Measurements from ENCODE around the gene CTRB1.

CTRB1 gene

DNA sequence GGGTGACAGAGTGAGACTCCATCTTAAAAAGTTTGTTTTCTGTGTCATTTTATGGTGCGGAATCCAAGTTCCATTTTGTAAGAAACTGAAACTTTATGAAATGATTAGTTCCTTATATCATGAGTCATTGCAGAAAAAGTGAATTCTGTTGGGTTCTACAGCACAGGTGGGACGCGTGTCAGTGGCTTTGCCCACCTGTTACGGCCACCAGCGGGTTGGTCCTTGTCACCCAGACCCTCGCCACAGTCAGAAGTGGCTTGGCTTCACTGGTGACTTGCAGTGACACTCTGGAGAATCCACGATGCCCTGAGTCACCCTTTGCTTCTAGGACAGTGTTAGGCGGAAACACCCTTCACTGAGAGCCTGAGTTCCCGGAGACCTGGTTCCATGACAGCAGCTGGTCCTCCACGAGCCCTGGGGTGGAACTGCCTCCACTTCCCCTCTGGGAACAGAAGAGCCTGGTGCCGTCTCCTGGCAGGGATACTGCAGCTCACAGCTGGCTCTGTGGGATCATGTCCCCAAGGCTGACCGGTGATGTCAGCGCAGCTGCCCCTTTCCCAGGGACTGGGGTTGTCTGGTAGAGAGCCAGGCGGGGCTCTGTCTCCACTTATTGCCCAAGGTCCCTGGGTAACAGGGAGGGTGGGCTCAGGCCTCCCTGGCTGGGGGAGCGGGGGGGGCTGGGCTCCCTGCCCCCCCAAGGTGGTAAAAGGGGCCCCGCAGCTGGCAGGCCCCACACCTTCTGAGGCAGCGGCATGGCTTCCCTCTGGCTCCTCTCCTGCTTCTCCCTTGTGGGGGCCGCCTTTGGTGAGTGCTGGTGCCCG is at the start of gene CTRB1:
Gene CTRB1 (plus strand): TSS at position 733 of the 821 bp plus-strand sequence. CDS start 20 bp downstream, at position 753.
- no peak for DNase-seq (ENCODE audit: low read depth)

DNA sequence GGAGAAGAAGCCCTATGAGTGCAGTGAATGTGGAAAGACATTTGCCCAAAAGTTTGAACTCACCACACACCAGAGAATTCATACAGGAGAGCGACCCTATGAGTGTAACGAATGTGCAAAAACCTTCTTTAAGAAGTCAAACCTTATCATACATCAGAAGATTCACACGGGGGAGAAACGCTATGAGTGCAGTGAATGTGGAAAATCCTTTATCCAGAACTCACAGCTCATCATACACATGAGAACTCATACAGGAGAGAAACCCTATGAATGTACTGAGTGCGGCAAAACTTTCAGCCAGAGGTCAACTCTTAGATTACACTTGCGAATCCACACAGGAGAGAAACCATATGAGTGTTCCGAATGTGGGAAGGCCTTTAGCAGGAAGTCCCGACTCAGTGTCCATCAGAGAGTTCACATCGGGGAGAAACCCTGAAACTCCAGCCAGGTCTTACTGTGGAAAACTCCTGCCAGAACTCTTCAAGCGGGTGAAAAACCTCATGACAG is 48.8 kb upstream of the CTRB1 start:
- DNase-seq (ENCODE audit: low read depth) = no peak

DNA sequence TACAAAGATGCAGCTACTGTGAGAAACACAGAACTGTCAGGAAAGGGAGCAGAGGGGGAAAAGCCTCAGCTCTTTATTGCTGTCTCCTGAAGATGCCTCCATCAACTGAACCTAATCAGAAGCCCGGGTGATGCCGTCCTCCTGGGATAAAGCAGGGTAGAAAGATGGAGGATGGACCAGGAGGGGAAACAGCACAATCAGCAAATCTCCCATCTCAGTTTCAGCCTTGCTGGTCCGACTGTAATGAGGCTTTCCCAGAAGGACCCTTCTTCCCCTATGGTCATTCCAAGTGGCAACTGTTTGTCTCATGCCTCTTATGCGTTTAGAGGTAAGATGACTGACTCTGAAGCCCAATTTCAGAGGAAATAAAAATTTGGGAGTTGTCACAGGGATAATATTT is 46.2 kb upstream of the CTRB1 start:
- DNase-seq (ENCODE audit: low read depth) = no peak

DNA sequence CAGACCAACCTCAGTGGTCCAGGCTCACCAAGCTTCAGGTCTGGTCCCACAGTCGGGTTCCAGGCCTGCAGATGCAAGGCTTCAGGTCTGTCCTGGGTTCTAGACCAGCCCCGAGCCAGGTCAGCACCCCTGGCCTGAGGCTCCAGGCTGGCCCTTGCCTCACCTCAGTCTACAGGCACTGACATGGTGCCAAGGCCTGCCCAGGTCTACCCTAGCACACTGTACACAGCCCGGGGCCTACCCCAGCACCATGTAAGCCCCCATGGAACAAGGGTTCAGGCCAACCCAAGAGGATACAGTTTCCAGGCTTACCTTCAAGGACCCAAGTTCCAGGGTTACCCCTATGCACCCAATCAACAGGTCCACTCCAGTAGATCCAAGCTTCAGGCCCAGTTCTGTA is 43.7 kb upstream of the CTRB1 start:
- no peak for DNase-seq (ENCODE audit: low read depth)

DNA sequence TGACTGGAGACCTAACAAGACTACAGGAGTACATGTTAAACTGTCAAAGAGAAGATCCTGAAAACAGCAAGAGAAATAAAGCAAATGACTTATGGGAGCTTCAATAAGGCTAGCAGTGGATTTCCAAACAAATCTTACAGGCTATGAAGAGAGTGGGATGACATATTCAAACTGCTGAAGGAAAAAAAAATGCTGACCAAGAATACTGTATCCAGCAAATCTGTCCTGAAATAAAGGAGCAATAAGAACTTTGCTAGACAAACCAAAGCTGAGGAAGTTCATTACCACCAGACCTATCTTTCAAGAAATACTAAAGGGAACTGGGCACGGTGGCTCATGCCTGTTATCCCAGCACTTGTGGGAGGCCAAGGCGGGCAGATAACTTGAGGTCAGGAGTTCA is 41.9 kb upstream of the CTRB1 start:
- no peak for DNase-seq (ENCODE audit: low read depth)

DNA sequence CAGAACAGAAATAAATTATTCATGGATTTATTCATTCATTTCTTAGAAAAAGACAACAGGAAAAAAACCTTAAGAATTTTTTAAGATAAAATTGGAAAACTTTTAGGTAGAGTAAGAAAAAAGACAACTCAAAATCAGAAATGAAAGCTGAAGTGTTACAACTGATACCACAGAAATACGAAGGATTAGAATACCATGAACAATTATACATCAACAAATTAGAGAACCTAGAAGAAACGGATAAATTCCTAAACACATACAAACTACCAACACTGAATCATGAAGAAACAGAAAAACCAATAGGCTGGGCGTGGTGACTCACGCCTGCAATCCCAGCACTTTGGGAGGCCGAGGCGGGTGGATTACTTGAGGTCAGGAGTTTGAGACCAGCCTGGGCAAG is 39.6 kb upstream of the CTRB1 start:
- no peak for DNase-seq (ENCODE audit: low read depth)

DNA sequence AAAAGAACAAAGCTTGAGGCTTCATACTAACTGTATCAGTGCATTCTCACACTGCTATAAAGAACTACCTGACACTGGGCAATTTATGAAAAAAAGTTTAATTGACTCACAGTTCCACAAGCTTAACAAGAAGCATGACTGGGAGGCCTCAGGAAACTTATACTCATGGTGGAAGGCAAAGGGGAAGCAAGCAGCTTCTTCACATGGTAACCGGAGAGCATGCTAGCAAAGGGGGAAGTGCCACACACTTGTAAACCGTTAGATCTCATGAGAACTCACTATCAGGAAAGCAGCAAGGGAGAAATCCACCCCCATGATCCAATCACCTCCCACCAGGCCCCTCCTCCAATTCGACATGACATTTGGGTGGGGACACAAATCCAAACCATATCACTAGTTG is 37.2 kb upstream of the CTRB1 start:
- DNase-seq (ENCODE audit: low read depth) = no peak

DNA sequence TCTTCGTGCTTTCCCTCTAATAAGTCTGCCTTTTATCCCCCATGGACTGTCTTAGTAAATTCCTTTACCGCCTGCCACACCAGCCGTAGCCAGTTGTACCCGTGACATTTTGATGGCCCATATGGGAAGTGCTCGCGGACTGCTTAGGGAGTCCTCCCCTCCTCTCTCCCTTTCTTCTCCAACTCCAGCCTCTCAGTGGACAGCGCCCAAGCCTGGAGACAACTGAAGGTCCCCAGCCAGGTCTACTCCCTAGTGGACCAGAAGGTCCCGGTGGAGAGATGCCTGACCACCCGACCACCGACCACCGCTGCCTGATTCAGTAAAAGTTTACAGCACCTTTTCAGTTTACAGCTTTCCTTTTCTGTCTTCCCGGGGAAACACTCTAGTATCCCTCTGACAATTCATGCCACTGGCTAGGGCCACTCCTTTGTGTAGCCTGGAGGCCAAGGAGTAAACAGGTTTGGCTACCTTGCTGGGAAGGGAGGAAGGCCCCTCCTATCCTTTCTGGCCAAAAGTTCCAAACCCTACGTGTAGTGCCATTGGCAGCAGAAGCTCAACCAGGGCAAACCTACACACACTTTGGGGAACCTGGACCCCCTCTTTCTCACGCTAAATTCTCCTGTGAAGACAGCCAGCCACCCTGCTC is 29.8 kb upstream of the CTRB1 start:
- no peak for DNase-seq (ENCODE audit: low read depth)

DNA sequence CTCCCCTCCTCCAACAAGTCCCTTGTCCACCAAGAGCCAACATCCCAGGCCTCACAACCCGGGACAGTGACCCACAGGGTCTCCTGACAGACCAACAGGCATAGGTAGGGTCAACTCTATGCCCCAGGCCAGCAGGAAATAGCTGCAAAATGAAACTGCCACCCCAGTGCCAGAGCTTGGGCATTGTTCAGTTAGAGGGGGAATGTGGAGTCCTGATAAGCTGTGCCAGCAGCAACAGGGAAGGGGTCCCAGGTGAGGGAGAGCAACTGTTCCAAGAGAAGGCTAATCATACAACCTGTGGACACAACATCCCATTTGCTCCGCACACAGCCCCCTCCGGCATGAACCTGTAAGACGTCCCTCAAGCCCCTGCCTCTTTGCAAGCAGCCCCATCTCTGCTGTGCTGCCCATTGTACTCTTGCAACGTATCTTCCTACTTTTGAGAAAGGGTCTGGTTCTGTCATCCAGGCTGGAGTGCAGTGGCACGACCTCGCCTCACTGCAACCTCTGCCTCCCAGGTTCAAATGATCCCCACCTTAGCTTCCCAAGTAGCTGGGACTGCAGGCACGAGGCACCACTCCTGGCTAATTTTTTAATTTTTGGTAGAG is 29.0 kb upstream of the CTRB1 start:
- DNase-seq (ENCODE audit: low read depth) = no peak

DNA sequence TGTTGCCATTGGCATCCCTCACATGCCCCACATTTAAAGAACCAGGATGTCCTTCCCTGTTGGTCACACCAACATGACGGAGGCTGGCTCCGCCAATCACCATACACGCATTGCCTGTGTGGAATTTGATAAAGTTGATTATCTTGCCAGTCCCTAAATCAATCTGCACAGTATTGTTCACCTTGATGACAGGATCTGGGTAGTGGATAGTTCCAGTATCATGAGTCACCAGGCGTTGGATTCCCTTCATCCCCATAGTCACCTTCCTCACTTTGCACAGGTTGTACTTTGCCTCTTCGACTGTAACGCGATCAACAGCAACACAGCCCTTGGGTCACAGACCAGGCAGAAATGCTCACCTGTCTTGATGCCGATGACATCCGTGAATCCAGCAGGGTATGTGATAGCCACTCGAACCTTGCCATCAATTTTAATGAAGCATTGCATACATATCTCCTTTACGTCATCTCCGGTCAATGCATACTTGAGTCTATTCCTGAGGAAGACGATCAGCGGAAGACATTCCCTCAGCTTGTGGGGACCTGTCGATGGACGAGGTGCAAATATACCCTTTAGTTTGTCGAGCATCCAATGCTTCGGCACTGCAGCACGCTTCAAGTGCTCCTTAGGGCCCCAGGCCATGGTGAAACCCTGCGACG is 26.1 kb upstream of the CTRB1 start:
- DNase-seq (ENCODE audit: low read depth) = no peak

DNA sequence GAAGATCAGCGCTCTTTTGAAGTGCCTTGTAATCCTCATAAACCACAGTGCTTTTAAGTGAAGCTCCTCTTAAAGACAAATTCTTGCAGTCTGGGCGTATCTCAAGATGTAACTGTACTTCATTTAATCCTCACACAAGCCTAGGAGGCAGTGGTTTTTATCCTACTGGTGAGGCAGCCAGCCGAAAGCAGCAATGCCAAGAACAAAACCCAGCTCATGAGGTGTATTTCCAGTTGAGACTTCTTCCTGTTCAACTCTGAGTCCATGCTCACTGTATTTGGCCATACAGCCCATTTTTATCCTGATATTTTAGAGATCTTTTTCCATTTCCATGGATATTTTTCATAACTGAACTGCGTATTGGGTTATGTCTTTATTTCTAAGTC is 25.5 kb upstream of the CTRB1 start:
- no peak for DNase-seq (ENCODE audit: low read depth)

DNA sequence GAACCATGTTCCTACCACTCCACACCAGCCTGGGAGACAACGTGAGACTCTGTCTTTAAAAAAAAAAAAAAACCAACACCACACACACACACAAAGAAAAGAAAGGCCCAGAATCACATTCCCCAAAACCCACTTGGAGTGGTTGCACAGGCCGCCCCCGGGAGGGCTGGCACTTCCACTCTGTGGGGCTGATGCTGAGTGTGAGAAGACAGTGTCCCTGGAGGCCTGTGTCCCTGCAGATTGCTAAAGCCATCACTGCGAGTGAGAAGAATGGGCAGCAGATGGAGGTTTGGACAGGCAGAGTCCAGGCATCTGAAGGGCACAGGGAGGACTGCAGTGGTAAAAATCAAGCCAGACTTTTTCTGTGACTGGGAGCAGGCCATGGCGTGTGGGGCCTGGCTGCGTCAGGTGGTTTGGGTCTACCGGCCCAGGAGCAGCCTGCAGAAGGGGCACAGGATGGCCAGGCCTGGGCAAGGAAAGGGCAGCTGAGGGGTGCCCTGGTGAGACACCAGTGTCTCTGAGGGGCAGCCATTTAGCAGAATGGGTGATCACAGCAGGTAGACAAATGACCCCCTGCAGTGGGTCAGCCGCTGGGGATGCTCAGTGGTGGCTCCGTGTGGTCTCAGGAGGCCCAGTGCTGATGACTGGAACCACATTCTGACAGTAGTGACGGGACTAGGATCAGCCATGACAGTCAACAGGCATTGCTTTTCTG is 24.9 kb upstream of the CTRB1 start:
- DNase-seq (ENCODE audit: low read depth) = no peak

DNA sequence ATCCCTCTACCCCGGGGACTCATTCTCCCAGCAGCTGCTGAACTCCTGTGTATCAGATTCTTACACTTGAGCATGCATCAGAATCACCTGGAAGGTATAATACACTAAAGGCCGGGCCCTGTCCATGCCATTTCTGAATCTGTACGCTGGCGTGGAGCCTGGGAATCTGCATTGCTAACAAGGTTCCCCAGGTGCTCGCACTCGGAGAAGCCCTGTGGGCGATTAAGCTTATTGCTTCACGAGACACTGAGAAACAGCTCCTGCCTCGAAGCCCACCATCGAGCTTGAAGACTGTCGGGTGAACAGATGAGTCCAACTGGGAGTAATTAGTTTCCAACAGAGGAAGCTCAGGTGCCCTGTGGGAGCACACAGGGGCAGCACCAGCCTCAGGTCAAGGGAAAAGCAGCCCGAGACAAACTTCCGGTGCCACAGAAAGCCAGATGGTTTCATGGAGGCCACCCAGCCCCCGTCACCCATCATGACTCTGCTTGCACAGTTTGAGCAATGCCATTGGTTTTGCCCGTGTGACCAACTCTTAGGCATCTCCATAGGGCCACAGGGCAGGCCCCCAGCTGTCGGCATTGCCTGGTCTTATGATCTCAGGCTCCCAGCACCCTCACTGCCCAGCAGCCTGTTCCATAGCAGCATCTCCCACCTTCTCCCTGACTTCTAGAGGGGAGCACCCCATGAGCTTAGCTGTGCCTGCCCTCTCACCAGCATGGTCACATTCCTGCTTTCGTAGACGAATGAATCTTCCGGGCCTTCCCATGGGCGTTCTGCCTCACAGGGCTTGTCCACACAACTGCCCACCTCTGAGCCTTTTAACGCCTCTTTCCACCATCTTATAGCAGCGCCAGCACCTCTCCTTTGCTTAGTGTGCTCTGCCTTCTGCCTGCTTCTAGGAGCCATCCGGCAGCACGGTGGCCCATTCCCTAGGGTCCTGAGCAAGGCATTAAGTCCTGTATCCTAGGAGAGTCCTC is 22.7 kb upstream of the CTRB1 start:
- no peak for DNase-seq (ENCODE audit: low read depth)

DNA sequence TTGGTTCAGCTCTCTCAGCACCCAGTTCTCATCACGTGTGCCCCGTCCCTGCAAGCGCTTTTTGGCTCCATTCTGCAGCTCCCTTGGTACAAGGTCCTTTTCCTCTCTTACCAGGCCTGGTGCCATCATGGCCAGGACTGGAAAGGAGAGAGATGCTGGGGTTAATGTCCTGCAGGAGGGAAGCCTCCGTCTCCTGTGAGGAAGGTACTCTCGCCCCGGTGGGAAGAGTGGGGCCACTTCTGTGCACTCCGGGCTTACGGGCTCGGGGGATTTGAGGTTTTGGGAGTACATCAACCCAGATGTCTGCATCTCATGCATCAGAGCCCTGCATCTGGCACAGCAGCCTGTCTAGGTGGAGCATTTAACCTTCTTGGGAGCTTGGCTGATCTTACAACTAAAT is 22.0 kb upstream of the CTRB1 start:
- no peak for DNase-seq (ENCODE audit: low read depth)

DNA sequence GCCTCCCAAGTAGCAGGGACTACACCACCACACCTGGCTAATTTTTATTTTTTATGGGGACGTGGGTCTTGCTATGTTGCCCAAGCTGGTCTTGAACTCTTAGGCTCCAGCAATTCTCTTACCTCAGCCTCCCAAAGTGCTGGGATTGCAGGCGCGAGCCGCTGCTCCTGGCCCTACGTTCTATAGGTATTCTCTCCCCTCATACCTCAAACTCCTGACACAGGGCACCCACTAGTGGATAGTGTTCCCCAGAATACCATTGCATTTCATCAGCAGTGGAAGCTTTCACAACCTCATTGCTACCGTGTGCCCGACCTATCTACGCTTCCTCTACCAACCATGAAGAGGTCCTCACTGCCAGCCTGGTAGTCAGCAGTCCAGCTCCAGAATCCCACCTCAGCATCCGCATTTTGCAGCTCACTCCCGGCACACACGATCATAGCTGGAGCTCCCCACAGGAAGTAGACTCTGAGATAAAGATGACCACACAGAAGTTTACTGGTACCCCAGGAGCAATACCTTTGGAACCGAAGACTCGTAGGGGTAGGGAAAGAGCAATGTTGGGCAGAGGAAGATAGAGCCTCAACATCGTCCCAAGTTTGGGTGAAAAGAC is 21.2 kb upstream of the CTRB1 start:
- no peak for DNase-seq (ENCODE audit: low read depth)

DNA sequence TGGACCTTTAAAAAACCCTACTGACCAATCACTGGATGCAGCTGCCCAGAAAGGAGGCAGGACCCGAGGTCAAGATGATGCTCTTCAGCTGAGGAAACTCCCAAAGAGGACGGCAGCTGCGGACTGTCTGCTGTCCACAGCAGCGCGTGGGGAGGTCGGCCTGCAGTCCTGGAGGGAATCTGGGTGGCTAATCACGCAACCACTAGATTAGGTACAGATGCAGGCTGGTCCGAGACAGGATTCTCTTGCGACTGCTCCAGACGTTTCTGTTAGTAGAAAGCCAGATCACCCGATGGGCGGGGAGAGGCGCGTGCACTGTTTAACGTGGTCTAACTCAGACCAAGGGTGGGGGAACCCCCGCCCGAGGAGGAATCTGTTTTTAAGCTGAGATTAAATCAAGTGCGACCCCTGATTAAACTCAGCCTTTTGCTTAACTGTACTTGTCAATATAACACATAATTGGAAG is 20.6 kb upstream of the CTRB1 start:
- no peak for DNase-seq (ENCODE audit: low read depth)

DNA sequence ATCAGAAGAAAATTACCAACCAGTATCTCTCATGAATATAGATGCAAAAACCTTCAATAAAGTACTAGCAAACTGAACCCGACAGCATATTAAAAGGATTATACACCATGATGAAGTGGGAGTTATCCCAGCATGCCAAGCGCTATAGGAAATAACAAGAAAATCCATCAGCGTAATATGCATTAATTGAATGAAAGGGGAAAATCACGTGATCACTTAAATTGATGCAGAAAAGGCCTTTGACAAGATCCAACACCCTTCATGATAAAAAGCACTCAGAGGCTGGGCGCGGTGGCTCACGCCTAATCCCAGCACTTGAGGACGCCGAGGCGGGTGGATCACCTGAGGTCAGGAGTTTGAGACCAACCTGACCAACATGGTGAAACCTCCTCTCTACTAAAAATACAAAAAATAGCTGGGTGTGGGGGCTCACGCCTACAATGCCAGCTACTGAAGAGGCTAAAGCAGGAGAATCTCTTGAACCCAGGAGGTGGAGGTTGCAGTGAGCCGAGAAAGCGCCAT is 16.7 kb upstream of the CTRB1 start:
- no peak for DNase-seq (ENCODE audit: low read depth)

DNA sequence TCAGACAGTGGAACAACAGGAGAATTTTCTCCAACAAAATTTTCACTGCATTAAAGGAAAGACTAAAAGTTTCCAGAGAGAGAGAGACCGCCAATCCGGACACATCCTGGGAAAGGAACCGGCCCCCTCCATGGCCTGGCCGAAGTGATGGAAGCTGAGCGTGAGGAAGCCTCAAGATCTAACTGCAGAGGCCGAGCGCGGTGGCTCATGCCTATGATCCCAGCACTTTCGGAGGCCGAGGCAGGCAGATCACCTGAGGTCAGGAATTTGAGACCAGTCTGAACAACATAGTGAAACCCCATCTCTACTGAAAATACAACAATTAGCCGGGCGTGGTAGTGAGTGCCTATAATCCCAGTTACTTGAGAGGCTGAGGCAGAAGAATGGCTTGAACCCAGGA is 15.7 kb upstream of the CTRB1 start:
- DNase-seq (ENCODE audit: low read depth) = no peak

DNA sequence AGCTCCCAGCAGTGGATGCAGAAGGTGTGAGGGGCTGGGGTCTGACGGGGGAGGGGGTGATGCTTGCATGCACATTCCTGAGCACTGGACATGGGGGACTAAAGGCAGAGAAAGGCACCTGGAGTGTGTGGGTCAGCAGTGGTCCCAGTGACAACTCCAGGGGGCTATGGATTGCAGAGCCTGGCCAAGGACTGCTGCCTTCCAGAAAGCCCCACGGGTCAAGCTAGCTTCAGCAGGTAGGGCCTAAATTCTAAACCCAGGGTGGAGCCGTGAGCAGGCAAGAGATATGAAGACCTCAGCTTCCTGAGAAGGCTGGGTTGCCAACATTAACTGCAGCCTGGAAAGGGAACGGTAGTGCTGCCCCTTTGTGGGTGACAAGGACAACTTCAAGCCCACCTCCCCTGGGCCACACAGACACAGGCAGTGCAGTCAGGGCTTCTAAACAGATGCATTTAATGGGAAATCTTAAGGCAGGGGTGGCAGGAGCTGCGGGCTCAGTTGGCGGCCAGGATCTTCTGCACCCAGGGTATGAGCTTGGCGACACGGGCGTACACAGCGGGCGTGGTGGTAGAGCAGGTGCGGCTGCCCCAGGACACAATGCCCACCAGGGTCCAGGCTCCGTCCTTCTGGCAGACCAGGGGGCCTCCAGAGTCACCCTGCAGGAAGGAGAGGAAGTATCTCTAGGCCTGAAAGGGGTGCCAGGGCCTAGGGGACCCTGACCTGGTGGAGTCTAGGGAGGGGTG is 14.9 kb upstream of the CTRB1 start:
- DNase-seq (ENCODE audit: low read depth) = no peak
